ENCODE data around the gene ZCCHC9.
"Not testable (repeated sequence)": the region's sequence is repeated elsewhere in the genome, so short reads cannot be mapped to it uniquely, and the experiment has no call there.

The ZCCHC9 gene

DNA sequence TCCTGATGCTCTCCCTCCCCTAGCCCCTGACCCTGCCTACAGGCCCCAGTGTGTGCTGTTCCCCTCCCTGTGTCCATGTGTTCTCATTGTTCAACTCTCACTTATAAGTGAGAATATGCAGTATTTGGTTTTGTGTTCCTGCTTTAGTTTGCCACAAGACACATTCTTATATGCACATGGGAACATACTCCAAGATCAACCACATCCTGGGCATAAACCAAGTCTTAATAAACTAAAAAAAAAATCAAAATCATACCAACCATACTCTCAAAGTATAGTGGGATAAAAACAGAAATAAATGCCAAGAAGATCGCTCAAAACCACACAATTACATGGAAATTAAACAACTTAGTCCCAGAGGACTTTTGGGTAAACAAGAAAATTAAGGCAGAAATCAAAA lies 11.2 kb upstream of the ZCCHC9 start:
- Histone ChIP-seq H3K36me3 (ENCODE audit: insufficient read depth, low read length) (no peaks in the 10 kb centered on the region), H3K79me2 (ENCODE audit: insufficient read depth, low read length) (no peaks in the 10 kb centered on the region), H3F3A (ENCODE audit: low read depth) (no peaks in the 10 kb centered on the region), H4K20me1 (ENCODE audit: insufficient read depth, low read length, poor library complexity, severe bottlenecking) (no peaks in the 10 kb centered on the region), H3K9me3 (ENCODE audit: insufficient read depth, low read depth, low read length) (peaks cover 13% of the 10 kb centered on the region), H3K9ac (ENCODE audit: low read depth, low read length, poor library complexity, severe bottlenecking) (no peak overlapping the region), H3K27me3 (ENCODE audit: insufficient read depth, low read length, poor library complexity, severe bottlenecking) (no peaks in the 10 kb centered on the region), H3K4me1 (ENCODE audit: insufficient read depth, low read length, poor library complexity, severe bottlenecking) (peaks cover 5% of the 10 kb centered on the region), H3K4me2 (ENCODE audit: low read depth, low read length, poor library complexity, severe bottlenecking) (no peak overlapping the region), H3K9me2 (replicated peaks; ENCODE audit: low read depth, low read length) (no peaks in the 10 kb centered on the region), H3K4me3 (ENCODE audit: low read length, poor library complexity, severe bottlenecking) (no peak overlapping the region), H2AFZ (ENCODE audit: low read length) (no peak overlapping the region)
- TF ChIP-seq, protein P1, sequence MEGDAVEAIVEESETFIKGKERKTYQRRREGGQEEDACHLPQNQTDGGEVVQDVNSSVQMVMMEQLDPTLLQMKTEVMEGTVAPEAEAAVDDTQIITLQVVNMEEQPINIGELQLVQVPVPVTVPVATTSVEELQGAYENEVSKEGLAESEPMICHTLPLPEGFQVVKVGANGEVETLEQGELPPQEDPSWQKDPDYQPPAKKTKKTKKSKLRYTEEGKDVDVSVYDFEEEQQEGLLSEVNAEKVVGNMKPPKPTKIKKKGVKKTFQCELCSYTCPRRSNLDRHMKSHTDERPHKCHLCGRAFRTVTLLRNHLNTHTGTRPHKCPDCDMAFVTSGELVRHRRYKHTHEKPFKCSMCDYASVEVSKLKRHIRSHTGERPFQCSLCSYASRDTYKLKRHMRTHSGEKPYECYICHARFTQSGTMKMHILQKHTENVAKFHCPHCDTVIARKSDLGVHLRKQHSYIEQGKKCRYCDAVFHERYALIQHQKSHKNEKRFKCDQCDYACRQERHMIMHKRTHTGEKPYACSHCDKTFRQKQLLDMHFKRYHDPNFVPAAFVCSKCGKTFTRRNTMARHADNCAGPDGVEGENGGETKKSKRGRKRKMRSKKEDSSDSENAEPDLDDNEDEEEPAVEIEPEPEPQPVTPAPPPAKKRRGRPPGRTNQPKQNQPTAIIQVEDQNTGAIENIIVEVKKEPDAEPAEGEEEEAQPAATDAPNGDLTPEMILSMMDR (conservative IDR thresholded peaks at IDR 0.05; ENCODE audit: low read length), result no peak

DNA sequence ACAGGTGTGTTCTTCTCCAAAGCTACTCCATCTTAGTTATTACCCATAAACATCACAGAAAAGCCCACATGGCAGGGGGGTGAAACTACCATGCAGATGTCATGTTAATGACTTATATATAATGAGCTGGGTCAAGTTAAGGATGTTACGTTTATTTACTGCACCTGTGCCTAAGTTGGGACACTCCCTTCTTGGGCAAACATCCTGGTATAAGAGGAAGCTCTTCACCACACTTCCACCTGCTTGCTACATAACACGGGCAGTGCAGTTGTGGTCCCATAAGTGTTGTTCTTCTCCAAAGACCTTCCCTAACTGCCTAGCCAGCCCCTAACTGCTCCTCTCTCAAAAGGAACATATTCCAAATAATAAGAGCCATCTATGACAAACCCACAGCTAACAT lies 9.3 kb upstream of the ZCCHC9 start:
- H3K79me2 ChIP-seq (ENCODE audit: insufficient read depth, low read length), result no peaks in the 10 kb centered on the region

DNA sequence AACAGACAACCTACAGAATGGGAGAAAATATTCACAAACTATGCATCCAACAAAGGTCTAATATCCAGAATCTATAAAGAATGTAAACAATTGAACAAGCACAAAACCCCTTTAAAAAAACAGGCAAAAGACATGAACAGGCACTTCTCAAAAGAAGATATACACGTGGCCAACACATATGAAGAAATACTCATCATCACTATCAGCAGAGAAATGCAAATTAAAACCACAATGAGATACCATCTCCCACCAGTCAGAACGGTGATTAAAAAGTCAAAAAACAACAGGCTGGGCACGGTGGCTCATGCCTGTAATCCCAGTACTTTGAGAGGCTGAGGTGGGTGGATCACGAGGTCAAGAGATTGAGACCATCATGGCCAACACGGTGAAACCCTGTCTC lies 7.4 kb upstream of the ZCCHC9 start:
- H3K4me3 ChIP-seq (ENCODE audit: low read length, poor library complexity, severe bottlenecking); H3K4me2 ChIP-seq (ENCODE audit: low read depth, low read length, poor library complexity, severe bottlenecking); H3K9ac ChIP-seq (ENCODE audit: low read depth, low read length, poor library complexity, severe bottlenecking); H3K36me3 ChIP-seq (ENCODE audit: insufficient read depth, low read length); H3K27me3 ChIP-seq (ENCODE audit: insufficient read depth, low read length, poor library complexity, severe bottlenecking); H3K9me2 ChIP-seq (replicated peaks; ENCODE audit: low read depth, low read length); H4K20me1 ChIP-seq (ENCODE audit: insufficient read depth, low read length, poor library complexity, severe bottlenecking); H2AFZ ChIP-seq (ENCODE audit: low read length); H3F3A ChIP-seq (ENCODE audit: low read depth); H3K79me2 ChIP-seq (ENCODE audit: insufficient read depth, low read length): not testable (repeated sequence)
- Histone ChIP-seq H3K9me3 (ENCODE audit: insufficient read depth, low read depth, low read length) (peaks cover 13% of the 10 kb centered on the region), H3K4me1 (ENCODE audit: insufficient read depth, low read length, poor library complexity, severe bottlenecking) (peaks cover 18% of the 10 kb centered on the region)

More for the DNA sequence above, 9.3 kb upstream of the ZCCHC9 start:
- Histone ChIP-seq H3K9me2 (replicated peaks; ENCODE audit: low read depth, low read length) (no peaks in the 10 kb centered on the region), H4K20me1 (ENCODE audit: insufficient read depth, low read length, poor library complexity, severe bottlenecking) (no peaks in the 10 kb centered on the region), H3K36me3 (ENCODE audit: insufficient read depth, low read length) (no peaks in the 10 kb centered on the region), H3F3A (ENCODE audit: low read depth) (no peaks in the 10 kb centered on the region), H2AFZ (ENCODE audit: low read length) (no peak overlapping the region), H3K4me1 (ENCODE audit: insufficient read depth, low read length, poor library complexity, severe bottlenecking) (peaks cover 5% of the 10 kb centered on the region), H3K4me3 (ENCODE audit: low read length, poor library complexity, severe bottlenecking) (no peak overlapping the region), H3K9me3 (ENCODE audit: insufficient read depth, low read depth, low read length) (peaks cover 13% of the 10 kb centered on the region), H3K9ac (ENCODE audit: low read depth, low read length, poor library complexity, severe bottlenecking) (no peak overlapping the region), H3K4me2 (ENCODE audit: low read depth, low read length, poor library complexity, severe bottlenecking) (no peak overlapping the region), H3K27me3 (ENCODE audit: insufficient read depth, low read length, poor library complexity, severe bottlenecking) (no peaks in the 10 kb centered on the region)
- TF ChIP-seq, protein P1 (conservative IDR thresholded peaks at IDR 0.05; ENCODE audit: low read length), result no peak

DNA sequence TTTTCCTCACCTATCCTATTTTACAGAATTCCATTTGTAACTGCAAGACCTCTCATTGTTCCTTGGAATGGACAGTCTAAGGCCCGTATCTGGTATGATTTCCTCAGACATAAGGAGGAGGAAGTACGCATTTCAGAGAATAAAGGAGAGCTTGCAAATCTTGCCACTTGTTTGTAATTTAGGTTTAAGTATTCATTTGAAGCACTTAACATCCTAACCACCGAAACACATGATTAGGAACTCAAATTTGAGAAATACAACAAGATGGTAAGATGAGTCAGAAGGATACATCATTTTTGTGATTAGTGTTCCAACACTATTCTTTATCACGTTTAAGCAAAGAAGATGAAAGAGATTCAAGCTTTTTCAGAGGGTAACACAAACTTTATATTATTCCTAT lies 3.9 kb upstream of the ZCCHC9 start:
- peak overlapping the region; percentile 19 for H3K4me2 ChIP-seq (ENCODE audit: low read depth, low read length, poor library complexity, severe bottlenecking)
- TF ChIP-seq, protein P1 (conservative IDR thresholded peaks at IDR 0.05; ENCODE audit: low read length), result no peak
- no peaks in the 10 kb centered on the region for H3F3A ChIP-seq (ENCODE audit: low read depth)
- H3K9me3 ChIP-seq (ENCODE audit: insufficient read depth, low read depth, low read length), result peaks cover 6% of the 10 kb centered on the region
- H4K20me1 ChIP-seq (ENCODE audit: insufficient read depth, low read length, poor library complexity, severe bottlenecking), result peaks cover 2% of the 10 kb centered on the region
- H3K9me2 ChIP-seq (replicated peaks; ENCODE audit: low read depth, low read length), result no peaks in the 10 kb centered on the region
- H2AFZ ChIP-seq (ENCODE audit: low read length), result no peak overlapping the region
- no peaks in the 10 kb centered on the region for H3K36me3 ChIP-seq (ENCODE audit: insufficient read depth, low read length)
- H3K9ac ChIP-seq (ENCODE audit: low read depth, low read length, poor library complexity, severe bottlenecking), result peak overlapping the region; percentile 19
- H3K27me3 ChIP-seq (ENCODE audit: insufficient read depth, low read length, poor library complexity, severe bottlenecking), result no peaks in the 10 kb centered on the region
- H3K4me3 ChIP-seq (ENCODE audit: low read length, poor library complexity, severe bottlenecking), result no peak overlapping the region
- peaks cover 38% of the 10 kb centered on the region for H3K79me2 ChIP-seq (ENCODE audit: insufficient read depth, low read length)
- H3K4me1 ChIP-seq (ENCODE audit: insufficient read depth, low read length, poor library complexity, severe bottlenecking), result peaks cover 33% of the 10 kb centered on the region

All from Loucy (cell line).